GM12878 (cell line): ENCODE data around the gene CADM2. TPM values are rescaled to one million over a fixed set of nuclear protein-coding genes. Genes with fewer than 3 reads are reported as not detected.

Experiments used
- ATAC-seq: fragments of 200-7000 bp; cut with Tn5 transposase; 3 replicates; pipeline ENCODE4 v1.9.1; 2020; ENCODE audit warnings: mild to moderate bottlenecking, moderate library complexity
- BruUV-seq: library from RNA; stranded (reverse); fragments of 400-500 nt; replicated peaks from 2 replicates; lab custom pipeline; 2021; lab: Mats Ljungman, UMichigan
- CTCF ChIA-PET: fragments of 300-600 bp; sonication (Branson Sonifier 250); formaldehyde crosslinking; extraction: SDS; loops from one replicate; lab custom pipeline; 2021; ENCODE audit warnings: inconsistent platforms; lab: Yijun Ruan, JAX
- POLR2A ChIA-PET: fragments of 350-600 bp; formaldehyde crosslinking; extraction: SDS; loops from one replicate; lab custom pipeline; 2021; ENCODE audit warnings: inconsistent platforms; lab: Charles Lee
- RAD21 ChIA-PET: fragments of 300-600 bp; sonication (Branson Sonifier 250); formaldehyde crosslinking; loops from one replicate; lab custom pipeline; 2023; ENCODE audit warnings: antibody characterized with exemption; ENCODE audit not compliant: unreplicated experiment; lab: Charles Lee
- SMC1A ChIA-PET: fragments of 300-600 bp; sonication (Branson Sonifier 250); formaldehyde crosslinking; loops from one replicate; lab custom pipeline; 2023; ENCODE audit not compliant: unreplicated experiment, uncharacterized antibody; lab: Charles Lee
- DNase-seq: peaks from one replicate; pipeline ENCODE4 v3.0.0-alpha.2; 2011; ENCODE audit warnings: low read depth, low spot score
- FAIRE-seq: peaks from 3 replicates; lab custom pipeline; 2011; peaks lifted over from hg19 to GRCh38; lab: Jason Lieb, UNC
- H2AFZ ChIP-seq: 2 replicates; pipeline ENCODE4 v1.6.0; 2011; ENCODE audit warnings: low read depth, low read length, control low read depth; ENCODE audit not compliant: control insufficient read depth
- H3K27ac ChIP-seq: 2 replicates; pipeline ENCODE4 v1.5.1; 2011; ENCODE audit warnings: control low read depth; ENCODE audit not compliant: control insufficient read depth, insufficient read depth
- H3K27me3 ChIP-seq, 2 experiments: replicated peaks in 1 of 2; 2 replicates each; pipeline versions ENCODE4 v1.6.0 to v1.6.1; 2011; ENCODE audit warnings: low read length in 1 of 2; ENCODE audit not compliant: control insufficient read depth in 2 of 2, insufficient read depth in 2 of 2
- H3K36me3 ChIP-seq, 2 experiments: 2 replicates each; pipeline ENCODE4 v1.5.1; 2011; ENCODE audit warnings: low read length in 1 of 2; ENCODE audit not compliant: control insufficient read depth in 2 of 2, insufficient read depth in 2 of 2
- H3K4me1 ChIP-seq: 2 replicates; pipeline ENCODE4 v1.6.1; 2011; ENCODE audit warnings: mild to moderate bottlenecking, low read length, moderate library complexity, mixed read lengths; ENCODE audit not compliant: control insufficient read depth, insufficient read depth
- H3K4me2 ChIP-seq: 2 replicates; pipeline ENCODE4 v1.6.0; 2011; ENCODE audit warnings: control low read depth; ENCODE audit not compliant: control insufficient read depth, insufficient read depth
- H3K4me3 ChIP-seq: fragments of 200-600 bp; sonication (generic); 2 replicates; pipeline ENCODE4 v1.5.1; 2016
- H3K79me2 ChIP-seq: 2 replicates; pipeline ENCODE4 v1.6.0; 2011; ENCODE audit warnings: low read length; ENCODE audit not compliant: control insufficient read depth, insufficient read depth
- H3K9ac ChIP-seq: 2 replicates; pipeline ENCODE4 v1.8.0; 2011; ENCODE audit warnings: low read length, control low read depth, mixed read lengths; ENCODE audit not compliant: control insufficient read depth, insufficient read depth
- H3K9me3 ChIP-seq: replicated peaks from 3 replicates; pipeline ENCODE4 v1.5.1; 2011; ENCODE audit warnings: mild to moderate bottlenecking, low read length; ENCODE audit not compliant: control insufficient read depth, insufficient read depth
- H4K20me1 ChIP-seq: 2 replicates; pipeline ENCODE4 v1.6.0; 2011; ENCODE audit not compliant: control insufficient read depth, insufficient read depth
- CBX5 ChIP-seq: sonication (generic); IDR thresholded peaks from 2 replicates; pipeline ENCODE4 v1.6.1; 2016; ENCODE audit warnings: low read depth, moderate library complexity, mild to moderate bottlenecking, inconsistent platforms
- JUNB ChIP-seq: IDR thresholded peaks from 2 replicates; pipeline ENCODE4 v1.6.1; 2016; ENCODE audit warnings: antibody characterized with exemption, mild to moderate bottlenecking
- NFXL1 ChIP-seq: fragments of 450-650 bp; IDR thresholded peaks from 2 replicates; pipeline ENCODE4 v1.6.1; 2017; ENCODE audit warnings: antibody characterized with exemption, mild to moderate bottlenecking, borderline replicate concordance
- NR2F1 ChIP-seq: fragments of 450-650 bp; conservative IDR thresholded peaks from 2 replicates; pipeline ENCODE4 v1.6.1; 2017; ENCODE audit warnings: mild to moderate bottlenecking
- RUNX3 ChIP-seq: IDR thresholded peaks from 2 replicates; pipeline ENCODE4 v1.6.1; 2012; ENCODE audit warnings: low read length, inconsistent platforms
- SREBF1 ChIP-seq: IDR thresholded peaks from 2 replicates; pipeline ENCODE4 v1.6.1; 2012; ENCODE audit warnings: mild to moderate bottlenecking, low read length
- TCF3 ChIP-seq: IDR thresholded peaks from 2 replicates; pipeline ENCODE4 v1.6.1; 2012; ENCODE audit warnings: low read depth, mild to moderate bottlenecking, low read length, borderline replicate concordance; ENCODE audit not compliant: insufficient read depth
- TCF7 ChIP-seq: IDR thresholded peaks from 2 replicates; pipeline ENCODE4 v1.6.1; 2014; ENCODE audit warnings: antibody characterized with exemption, borderline replicate concordance
- ZNF24 ChIP-seq: fragments of 450-650 bp; IDR thresholded peaks from 2 replicates; pipeline ENCODE4 v1.6.1; 2017; ENCODE audit warnings: antibody characterized with exemption, mild to moderate bottlenecking
- WGBS: methylation state at CpG from one replicate; pipeline ENCODE4 v1.1.6; 2016; ENCODE audit warnings: low lambda C conversion rate; ENCODE audit not compliant: insufficient replicate concordance, insufficient coverage; ENCODE audit errors: missing lambda C conversion rate; 5-methylcytosine and 5-hydroxymethylcytosine counted together
- in situ Hi-C: fragments of 300-500 bp; cut with MboI; formaldehyde crosslinking; loops from 9 replicates; pipeline ENCODE4 v1.14.3; 2018; ENCODE audit warnings: mixed read lengths
- intact Hi-C: fragments of 100-400 bp; cut with micrococcal nuclease; formaldehyde crosslinking; loops from one replicate; pipeline ENCODE4 v1.14.2; 2022; ENCODE audit not compliant: unreplicated experiment
- polyA plus RNA-seq, 11 experiments: library from polyadenylated mRNA; depleted of rRNA in 4 of 11; unstranded in 6 of 11; stranded (reverse) in 5 of 11; fragments of >200 nt; fragmentation: Nextera tagmentation in 4 of 11; fragmentation: Illumina TruSeq in 1 of 11; extraction: Ambion mirVana in 4 of 11; extraction: Trizol in 1 of 11; gene quantifications; 1 replicate in 1 of 11; 2 replicates in 10 of 11; pipeline versions ENCODE4 v1.2.1 to v1.2.3, GENCODE V29; 2011 to 2016; ENCODE audit warnings: inconsistent platforms in 2 of 11, missing spikeins in 2 of 11, low read depth in 1 of 11
- total RNA-seq, 4 experiments: library from RNA; depleted of rRNA in 3 of 4; stranded (reverse); fragments of >200 nt in 3 of 4; fragmentation: Illumina TruSeq in 1 of 4; extraction: Trizol in 1 of 4; gene quantifications; 2 replicates each; pipeline versions ENCODE4 v1.2.1 to v1.2.3, GENCODE V29; 2013 to 2021

Gene CADM2
- total and polyA plus RNA-seq, 10 of the 15 experiments (the other 5 are each of a cell fraction or from before 2014, with no cell fraction given) = 0.13 TPM; not detected in 9

GRCh38 chr3:85790445-85791030, 831.7 kb downstream of the CADM2 start:
- no peak for FAIRE-seq
- Histone ChIP-seq H3K9ac (no peak overlapping the region), H3K27ac (no peak overlapping the region), H3K79me2 (no peaks in the 10 kb centered on the region), H3K4me2 (no peak overlapping the region), H3K4me1 (no peaks in the 10 kb centered on the region), H3K4me3 (no peak overlapping the region), H2AFZ (no peak overlapping the region), H3K36me3 (no peaks in the 10 kb centered on the region), H4K20me1 (no peaks in the 10 kb centered on the region), H3K27me3 (no peaks in the 10 kb centered on the region), H3K9me3 (no peaks in the 10 kb centered on the region)
- WGBS = 22% methylated on average over 5 of the region's 5 CpGs
- ChIA-PET SMC1A (no interaction called here), POLR2A (no interaction called here), CTCF (interaction anchor here (1.4 kb wide), 1 partner anchor 30 kb away, joined by 3 read pairs; no protein-coding TSS in a partner anchor), RAD21 (no interaction called here)
- no peak for DNase-seq
- intact Hi-C loops = no loop called here
- in situ Hi-C loops = no loop called here
- no peak for TF ChIP-seq ZNF24
- no peak for TF ChIP-seq NFXL1
- TF ChIP-seq CBX5 = no peak
- no peak for TF ChIP-seq TCF3
- no peak for TF ChIP-seq SREBF1
- BruUV-seq = no TSS peak
- no peak for ATAC-seq

GRCh38 chr3:85796140-85796539, 837.4 kb downstream of the CADM2 start:
- RAD21 ChIA-PET = no interaction called here
- POLR2A ChIA-PET = no interaction called here
- Histone ChIP-seq H3K4me3 (no peak overlapping the region), H3K4me1 (no peaks in the 10 kb centered on the region), H3K4me2 (no peak overlapping the region), H3K27ac (no peak overlapping the region), H3K27me3 (no peaks in the 10 kb centered on the region), H2AFZ (no peak overlapping the region), H3K9ac (no peak overlapping the region), H4K20me1 (no peaks in the 10 kb centered on the region), H3K79me2 (no peaks in the 10 kb centered on the region), H3K36me3 (no peaks in the 10 kb centered on the region), H3K9me3 (no peaks in the 10 kb centered on the region)
- no peak for FAIRE-seq
- TF ChIP-seq TCF7 (peak; percentile 76), NR2F1 (no peak), RUNX3 (peak; percentile 49), JUNB (no peak), TCF3 (no peak)
- no peak for DNase-seq
- no TSS peak for BruUV-seq
- in situ Hi-C loops (no loop called here), intact Hi-C loops (no loop called here)
- peak; percentile 41; the same call in 1 of the 3 replicates for ATAC-seq
- SMC1A ChIA-PET = no interaction called here
- 45% methylated on average over 4 of the region's 4 CpGs for WGBS
- CTCF ChIA-PET = interaction anchor here (0.7 kb wide), 1 partner anchor 192 kb away, joined by 3 read pairs; no protein-coding TSS in a partner anchor
